Measurements from ENCODE around the gene PLEKHO2.

DNA sequence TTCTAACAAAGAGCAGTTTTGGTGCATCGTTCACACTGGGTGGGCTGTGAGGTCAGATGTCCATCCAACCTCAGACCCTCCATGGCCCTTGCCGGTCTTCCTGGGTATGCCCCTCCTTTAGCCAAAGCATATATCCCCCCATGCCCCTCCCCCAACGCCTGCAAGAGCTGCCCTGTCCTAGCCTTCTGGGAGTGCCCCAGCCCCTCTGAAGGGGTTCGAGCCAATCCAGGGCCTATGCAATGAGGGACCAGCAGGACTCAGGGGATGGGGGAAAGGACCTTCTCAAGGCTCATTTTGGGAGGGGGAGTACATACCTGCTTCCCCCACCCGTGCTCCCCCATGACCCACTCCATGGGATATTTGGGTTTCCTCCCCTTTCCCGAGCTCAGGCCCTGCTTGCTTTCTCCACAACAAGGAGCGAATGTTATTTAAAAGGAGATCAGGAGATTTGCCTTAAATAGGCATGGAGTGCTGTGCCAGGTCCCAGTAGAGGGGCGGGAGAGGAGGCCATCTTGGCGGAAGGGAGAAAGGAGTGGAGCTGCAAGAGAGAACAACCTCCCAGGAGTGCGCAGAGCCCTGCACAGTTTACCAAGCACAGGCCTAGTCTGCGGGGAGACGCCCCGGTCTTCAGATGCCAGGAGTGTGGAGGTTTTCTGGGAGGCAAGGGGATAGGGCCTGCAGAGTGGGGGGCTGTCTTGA is 34.5 kb upstream of the PLEKHO2 start:
- TF ChIP-seq YY1 (IDR thresholded peaks at IDR 0.05; ENCODE audit: insufficient read depth, insufficient read length) (peak; percentile 33), SUZ12 (IDR thresholded peaks at IDR 0.05; ENCODE audit: extremely low read depth, insufficient read depth, insufficient read length) (no peak), ZNF274 (IDR thresholded peaks at IDR 0.05; ENCODE audit: low read depth, low read length) (no peak)

All from NT2/D1 (cell line).